ENCODE data around the gene NHS.

GRCh38 chrX:17440836-17441235 is 65.8 kb downstream of the NHS start:
- TF ChIP-seq YY1 (IDR thresholded peaks at IDR 0.05; ENCODE audit: insufficient read depth, insufficient replicate concordance, low read depth, low read length) (no peak), JUND (CRISPR knock-in tag; IDR thresholded peaks at IDR 0.05) (no peak), EZH2 (conservative IDR thresholded peaks at IDR 0.05; ENCODE audit: low read depth, low read length) (no peak), MNT (IDR thresholded peaks at IDR 0.05) (no peak), POLR2A (IDR thresholded peaks at IDR 0.05; ENCODE audit: insufficient read depth in 1 of 2, low read depth in 2 of 2, low read length in 2 of 2) (no peak), CTCF (CRISPR knock-in tag; IDR thresholded peaks at IDR 0.05) (no peak), SRSF1 (optimal IDR thresholded peaks at IDR 0.05; ENCODE audit: low read depth, low read length) (no peak)
